ENCODE measurements around the gene CEP85L.

DNA sequence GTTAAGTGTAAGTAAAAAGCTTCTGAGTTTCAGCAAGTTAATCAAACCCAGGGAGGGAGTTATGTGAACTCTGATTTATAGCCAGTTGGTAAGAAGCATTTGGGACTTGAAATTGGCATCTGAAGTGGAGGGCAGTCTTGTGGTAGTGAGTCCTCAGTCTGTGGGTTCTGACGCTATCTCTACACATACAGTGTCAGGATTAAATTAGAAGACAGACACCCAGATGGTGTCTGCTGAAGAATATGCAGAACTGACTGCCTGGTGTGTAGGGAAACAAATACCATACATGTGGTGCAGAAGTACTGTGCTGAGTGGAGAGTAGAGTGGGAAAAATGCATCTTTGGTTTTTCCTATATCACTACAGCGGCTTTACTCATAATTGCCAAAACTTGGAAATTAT lies 146.8 kb downstream of the CEP85L start:
- TF ChIP-seq, protein P1, sequence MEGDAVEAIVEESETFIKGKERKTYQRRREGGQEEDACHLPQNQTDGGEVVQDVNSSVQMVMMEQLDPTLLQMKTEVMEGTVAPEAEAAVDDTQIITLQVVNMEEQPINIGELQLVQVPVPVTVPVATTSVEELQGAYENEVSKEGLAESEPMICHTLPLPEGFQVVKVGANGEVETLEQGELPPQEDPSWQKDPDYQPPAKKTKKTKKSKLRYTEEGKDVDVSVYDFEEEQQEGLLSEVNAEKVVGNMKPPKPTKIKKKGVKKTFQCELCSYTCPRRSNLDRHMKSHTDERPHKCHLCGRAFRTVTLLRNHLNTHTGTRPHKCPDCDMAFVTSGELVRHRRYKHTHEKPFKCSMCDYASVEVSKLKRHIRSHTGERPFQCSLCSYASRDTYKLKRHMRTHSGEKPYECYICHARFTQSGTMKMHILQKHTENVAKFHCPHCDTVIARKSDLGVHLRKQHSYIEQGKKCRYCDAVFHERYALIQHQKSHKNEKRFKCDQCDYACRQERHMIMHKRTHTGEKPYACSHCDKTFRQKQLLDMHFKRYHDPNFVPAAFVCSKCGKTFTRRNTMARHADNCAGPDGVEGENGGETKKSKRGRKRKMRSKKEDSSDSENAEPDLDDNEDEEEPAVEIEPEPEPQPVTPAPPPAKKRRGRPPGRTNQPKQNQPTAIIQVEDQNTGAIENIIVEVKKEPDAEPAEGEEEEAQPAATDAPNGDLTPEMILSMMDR (conservative IDR thresholded peaks at IDR 0.05; ENCODE audit: low read length), result no peak
- TF ChIP-seq EZH2phosphoT487 (IDR thresholded peaks at IDR 0.05; ENCODE audit: borderline replicate concordance, low read depth, low read length), result no peak

All from OCI-LY7 (cell line).